ENCODE results near the gene RNF215.

DNA sequence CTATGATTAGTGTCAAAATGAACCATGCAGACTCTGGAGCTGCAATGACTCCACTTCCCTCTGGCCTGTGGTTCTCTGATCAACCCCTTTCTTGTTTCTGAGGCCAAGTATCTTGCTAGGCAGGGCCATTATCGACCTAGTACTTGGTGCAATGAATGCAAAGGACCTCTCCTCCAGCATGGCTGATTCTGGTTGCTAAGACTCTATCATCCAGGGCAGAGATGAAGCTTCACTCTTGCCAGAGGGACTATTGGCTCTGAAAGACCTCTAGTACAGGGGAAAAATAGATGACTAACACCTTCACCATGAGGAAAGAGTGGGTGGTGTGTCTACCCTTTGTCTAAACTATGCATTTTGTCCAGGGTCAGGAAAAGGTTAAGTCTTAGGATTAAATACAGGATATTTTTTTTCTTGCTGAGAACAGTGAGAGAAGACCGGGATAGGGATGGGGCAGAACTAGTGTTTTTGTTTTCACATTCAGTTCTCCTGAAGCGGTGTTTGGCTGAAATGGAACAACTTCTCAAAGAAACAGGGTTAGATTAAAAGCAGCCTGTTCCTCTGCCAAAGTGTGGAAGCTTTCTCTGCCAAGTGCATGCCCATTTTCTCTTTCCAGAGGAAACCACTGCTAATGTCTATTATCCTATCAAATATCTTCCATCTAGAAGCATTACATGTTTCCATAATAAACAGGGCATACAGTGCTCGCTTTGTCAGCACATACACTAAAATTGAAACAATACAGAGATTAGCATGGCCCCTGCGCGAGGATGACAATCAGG lies 33.3 kb upstream of the RNF215 start:
- TF ChIP-seq, protein P1, sequence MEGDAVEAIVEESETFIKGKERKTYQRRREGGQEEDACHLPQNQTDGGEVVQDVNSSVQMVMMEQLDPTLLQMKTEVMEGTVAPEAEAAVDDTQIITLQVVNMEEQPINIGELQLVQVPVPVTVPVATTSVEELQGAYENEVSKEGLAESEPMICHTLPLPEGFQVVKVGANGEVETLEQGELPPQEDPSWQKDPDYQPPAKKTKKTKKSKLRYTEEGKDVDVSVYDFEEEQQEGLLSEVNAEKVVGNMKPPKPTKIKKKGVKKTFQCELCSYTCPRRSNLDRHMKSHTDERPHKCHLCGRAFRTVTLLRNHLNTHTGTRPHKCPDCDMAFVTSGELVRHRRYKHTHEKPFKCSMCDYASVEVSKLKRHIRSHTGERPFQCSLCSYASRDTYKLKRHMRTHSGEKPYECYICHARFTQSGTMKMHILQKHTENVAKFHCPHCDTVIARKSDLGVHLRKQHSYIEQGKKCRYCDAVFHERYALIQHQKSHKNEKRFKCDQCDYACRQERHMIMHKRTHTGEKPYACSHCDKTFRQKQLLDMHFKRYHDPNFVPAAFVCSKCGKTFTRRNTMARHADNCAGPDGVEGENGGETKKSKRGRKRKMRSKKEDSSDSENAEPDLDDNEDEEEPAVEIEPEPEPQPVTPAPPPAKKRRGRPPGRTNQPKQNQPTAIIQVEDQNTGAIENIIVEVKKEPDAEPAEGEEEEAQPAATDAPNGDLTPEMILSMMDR (IDR thresholded peaks at IDR 0.05; ENCODE audit: insufficient read depth, low read length, poor library complexity, severe bottlenecking) = no peak
- TF ChIP-seq EZH2phosphoT487 (conservative IDR thresholded peaks at IDR 0.05; ENCODE audit: low read length) = no peak

Measured in SU-DHL-6 (cell line).